GM19455 (cell line): Measurements from ENCODE around the gene VWA2.
"Not testable (repeated sequence)": the region's sequence is repeated elsewhere in the genome, so short reads cannot be mapped to it uniquely, and the experiment has no call there.

Source experiments
- ATAC-seq: cut with Tn5 transposase; IDR thresholded peaks from one replicate; pipeline ENCODE4 v1.9.1; 2021; ENCODE audit not compliant: unreplicated experiment

The VWA2 gene

DNA sequence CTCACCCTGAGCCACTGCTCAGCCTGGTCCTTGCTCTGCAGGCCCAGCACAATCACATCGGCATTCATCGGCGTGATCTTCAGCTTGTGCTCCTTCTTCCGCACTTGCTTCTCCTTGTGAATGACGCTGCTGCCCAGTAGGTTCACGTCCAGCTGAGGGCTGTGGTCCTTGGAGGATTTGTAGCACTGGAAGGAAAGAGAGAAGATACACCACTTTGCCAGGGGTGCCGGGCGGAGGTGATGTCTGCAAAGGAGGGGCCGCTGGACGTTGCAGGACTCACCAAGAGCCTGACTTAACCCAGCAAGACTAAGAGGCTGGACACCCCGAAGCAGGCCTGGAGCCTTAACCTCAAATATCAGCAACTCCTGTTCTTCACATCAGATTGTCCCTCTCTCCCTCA, 74.8 kb downstream of the VWA2 start:
- no peak for ATAC-seq

DNA sequence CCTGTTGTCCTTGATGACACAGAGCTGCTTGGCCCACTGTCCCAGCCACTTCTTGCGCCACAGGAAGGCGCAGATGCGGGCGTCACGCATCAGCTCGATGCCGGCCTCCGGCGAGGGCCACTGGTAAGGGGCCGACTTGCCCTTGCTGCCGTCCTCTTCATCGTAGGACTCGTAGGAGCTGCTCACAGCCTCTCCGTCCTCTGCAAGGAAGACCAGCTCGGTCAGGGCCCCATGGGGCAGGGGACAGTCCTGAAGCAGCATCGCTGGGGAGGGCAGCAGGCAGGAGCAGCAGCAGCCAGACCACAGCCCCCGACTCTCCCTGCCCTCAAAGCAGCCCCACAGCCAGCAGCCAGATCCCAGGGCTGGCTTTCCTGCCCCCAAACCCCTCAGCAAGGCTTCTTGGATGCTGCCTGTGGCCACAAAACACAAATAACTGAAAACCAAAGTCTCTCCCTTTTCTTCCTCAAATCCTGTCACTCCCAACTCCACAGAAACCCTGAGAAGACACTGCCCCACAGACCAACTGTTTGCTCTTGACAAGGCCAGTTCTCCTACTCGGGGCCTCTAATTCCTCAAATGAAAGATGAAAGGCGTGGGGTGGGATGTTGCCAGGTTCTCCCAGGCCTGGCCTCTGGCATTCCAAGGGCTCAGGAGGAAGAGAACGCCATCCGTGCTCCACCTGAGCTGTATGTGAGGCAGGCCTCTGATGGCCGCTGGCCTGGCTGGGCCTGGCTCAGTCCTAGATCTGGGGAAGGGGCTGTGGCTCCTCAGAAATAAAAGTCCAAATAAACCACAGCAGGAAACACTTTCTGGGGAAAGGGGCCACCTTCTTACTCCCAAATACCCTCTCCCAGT, 76.7 kb downstream of the VWA2 start:
- ATAC-seq, result no peak

DNA sequence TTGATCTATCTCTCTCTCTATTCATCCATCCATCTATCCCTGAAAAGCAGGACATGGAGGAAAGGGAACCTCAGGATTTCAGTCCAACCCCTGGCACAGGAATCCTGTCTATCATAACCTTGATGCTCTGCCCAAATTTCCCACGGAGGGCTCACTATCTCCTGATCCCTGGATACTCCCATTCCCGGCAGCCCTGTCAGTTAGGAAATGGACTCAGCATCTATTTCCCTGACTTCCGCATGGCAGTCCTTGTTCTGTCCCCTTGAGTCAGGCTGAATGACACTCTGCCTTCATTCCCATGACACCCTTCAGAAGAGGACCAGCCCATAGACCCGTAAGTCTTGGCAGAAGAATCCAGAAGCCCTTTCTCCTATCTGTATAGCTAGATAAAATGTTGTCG, 77.7 kb downstream of the VWA2 start:
- ATAC-seq, result no peak

DNA sequence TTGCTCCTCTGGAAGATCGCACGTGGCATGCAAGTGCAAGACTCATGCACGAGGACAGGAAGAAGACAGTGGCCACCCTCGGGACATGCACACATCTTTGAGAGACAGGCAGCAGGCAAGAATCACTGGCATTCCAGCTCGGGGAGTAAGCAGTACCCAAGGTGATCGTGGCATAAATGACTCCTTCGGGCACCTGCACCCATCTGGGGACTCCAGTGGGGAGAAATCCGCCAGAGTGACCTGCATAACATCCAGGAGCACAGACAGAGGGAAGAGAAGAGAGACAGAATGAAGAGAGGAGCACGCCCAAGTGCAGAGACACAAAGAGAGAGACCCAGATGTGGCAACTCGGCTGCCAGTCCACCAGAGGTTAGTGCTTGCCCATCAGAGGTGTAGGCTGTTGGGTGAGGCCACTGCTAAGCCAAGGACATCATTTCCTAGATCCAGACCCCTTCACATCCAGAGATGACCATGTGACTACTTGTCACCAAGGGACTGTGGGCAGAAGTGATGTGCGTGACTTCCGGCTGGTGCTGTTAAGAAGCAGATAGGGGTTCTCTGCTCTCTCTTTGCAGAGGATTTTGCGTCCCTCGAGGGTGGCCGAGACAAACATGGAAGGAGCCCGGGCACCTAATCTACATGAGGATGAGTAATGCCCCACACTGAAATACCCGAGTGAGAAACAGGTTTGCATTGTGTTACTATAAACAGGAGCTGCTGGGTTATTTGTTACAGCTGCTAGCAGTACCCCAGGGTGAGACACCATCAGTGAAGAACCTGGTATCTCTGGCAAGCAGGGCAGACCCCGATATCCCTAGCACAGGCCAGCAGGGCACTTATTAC, 80.6 kb downstream of the VWA2 start:
- no peak for ATAC-seq

DNA sequence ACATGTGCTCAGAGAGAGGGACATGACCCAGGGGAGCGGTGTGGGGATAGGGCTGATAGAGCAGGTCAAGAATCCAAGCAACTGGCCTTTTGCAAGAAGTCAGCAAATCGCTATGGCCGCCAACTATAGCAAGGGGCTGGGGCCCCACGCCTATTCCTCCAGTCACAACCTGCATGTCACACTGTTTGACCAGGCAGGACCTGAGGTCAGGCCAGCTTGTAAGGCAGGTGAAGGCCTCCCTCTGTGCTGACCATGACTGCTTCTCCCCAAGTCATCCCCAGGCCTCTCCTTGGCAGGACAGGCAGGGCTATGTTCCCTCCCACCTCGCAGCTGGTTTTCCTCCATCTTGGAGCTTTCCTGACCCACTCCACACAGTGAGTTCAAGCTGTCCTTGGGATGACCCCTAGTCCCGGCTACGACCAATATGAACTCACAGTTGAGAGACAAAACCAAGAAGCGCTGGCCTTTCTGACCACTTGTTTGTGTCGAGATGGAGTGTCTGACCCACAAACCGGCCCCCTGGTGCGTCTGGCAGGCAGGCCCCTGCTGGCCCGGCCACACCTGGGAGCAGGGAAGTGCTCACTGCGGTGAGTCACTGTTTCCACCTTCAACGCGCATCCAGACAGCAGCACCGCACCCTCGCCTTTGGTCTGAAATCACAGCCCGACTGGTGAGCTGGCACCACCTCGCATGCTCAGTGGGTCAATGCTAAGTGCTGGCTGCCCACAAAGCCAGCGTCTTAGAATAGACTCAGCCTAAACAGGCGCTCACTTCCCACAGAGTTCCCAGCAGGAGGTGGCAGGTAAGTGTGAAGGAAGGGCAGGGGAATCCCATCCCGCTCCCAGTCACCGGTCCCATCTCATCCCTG, 81.4 kb downstream of the VWA2 start:
- no peak for ATAC-seq

DNA sequence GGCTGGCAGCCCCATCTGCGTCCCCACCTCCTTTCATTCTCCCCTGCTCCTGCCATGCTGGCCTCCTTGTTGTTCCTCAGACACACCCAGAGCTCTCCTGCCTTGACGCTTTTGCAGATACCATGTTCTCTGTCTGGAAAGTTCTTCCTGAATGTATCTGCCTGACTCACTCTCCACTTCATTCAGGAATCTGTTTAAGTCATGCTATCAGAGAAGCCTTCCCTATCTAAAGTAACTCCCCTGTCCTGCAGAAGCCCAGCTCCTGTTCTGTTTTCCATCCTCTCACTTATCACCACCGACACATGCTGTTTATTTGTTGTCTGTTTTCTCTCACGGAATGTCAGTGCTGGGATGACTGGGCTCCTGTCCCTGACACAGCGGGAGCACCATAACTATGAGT, 83.3 kb downstream of the VWA2 start:
- no peak for ATAC-seq

DNA sequence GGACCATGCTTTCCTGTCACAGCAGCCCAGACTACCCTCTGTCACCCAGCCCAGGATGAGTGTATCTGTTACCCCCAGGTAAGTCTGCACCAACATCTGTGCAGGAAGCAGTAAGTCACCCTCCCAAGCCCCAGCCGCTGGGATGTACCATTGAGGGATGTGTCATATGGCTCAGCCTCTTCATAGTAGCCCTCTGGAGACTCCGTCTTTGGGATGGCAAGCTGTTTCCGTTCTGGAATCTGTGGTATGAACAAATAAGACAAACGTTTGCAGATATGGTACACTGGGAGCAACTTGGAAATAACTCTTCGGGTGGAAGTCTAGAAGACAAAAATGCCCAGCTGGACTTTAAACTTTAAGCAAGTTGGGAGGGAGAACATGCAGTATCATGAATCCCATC, 84.0 kb downstream of the VWA2 start:
- no peak for ATAC-seq

DNA sequence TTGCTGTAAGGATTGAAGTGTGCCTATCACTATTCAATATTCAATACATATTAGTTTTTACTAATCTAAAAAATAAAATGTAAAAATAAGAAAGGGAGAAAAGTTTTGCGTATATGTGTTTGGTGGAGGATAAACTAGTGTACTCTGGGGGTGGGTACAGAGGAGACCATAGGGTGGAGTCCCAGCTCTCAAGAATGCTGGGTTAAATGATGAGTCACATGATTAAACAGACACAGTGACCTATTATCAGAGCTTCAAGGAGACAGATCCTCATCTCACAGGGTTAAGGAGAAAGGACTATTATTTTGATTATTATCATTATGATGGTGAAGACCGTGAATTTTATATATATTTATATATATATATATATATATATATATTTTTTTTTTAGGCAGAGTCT, 87.7 kb downstream of the VWA2 start:
- ATAC-seq, result no peak

DNA sequence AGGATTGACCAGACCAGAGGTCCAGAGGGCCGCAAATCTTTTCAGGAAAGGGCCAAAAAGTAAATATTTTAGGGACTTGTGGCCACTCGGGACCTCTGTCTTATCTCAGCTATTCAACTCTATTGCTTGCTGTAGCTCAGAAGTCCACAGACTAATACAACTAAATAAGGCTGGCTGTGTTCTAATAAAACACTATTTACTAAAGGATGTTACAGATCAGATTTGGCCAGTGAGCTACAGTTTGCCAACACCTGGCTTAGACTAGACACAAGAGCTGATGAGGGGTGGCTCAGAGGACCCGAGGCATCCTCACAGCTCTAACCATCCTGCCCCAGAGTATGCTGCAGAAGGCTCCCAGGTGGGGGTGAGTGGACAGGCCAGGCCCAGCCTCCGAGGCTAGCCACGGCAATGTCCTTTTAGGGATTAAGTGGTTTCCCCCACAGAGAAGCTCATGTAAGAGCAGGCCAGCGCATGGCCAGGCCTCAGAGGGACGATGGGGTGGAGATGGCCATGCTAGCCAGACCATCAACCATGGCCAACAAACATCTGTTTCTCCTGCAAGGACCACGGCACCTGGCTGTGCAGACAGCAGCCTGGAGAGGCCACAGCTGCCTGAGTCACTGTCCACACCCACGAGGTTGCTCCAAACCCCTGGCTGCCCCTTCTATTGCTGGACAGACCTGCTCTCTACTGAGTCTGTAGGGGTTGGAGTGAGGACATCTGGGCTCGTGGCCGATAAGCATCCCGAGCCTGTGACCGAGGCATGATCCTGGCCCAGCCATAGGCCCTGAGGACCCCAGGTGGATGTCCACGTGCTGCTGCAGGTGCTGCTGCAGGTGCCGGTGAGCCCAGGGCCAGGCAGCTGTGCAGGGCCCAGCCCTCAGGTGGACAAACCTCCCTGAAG, 88.7 kb downstream of the VWA2 start:
- ATAC-seq, result no peak

DNA sequence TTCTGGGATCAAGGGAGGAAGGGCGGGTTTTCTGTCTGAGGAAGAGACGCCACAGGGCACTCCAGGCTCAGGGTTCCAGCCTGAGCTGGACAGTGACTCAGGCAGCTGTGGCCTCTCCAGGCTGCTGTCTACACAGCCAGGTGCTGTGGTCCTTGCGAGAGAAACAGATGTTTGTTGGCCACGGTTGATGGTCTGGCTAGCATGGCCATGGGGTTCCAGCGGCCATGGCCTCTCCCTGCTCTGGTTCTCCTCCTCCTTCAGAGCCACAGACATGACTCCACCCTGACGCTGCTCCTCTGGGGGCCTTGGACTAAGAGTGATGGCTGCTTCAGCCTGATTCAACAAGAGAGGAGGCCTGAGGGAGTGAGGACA, 89.4 kb downstream of the VWA2 start:
- no peak for ATAC-seq

DNA sequence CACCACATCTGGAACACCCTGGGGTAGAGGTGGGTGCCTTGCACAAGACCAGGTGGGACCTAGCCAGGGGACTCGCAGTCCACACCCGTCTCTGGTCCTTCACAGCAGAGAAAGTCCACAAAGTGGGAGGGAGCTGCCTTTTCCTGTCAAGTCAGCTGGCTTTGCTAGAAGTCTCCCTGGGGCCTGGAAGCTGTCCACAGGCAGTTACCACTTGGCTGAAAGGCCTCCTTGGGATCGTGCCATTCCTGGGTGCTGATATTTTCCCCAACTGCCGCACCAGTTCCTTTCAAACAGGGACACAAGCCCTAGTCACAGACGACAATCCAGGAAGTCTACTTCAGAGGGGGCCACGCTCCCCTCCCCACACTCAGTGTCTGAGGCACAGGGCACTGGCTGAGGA, 89.8 kb downstream of the VWA2 start:
- ATAC-seq, result no peak

DNA sequence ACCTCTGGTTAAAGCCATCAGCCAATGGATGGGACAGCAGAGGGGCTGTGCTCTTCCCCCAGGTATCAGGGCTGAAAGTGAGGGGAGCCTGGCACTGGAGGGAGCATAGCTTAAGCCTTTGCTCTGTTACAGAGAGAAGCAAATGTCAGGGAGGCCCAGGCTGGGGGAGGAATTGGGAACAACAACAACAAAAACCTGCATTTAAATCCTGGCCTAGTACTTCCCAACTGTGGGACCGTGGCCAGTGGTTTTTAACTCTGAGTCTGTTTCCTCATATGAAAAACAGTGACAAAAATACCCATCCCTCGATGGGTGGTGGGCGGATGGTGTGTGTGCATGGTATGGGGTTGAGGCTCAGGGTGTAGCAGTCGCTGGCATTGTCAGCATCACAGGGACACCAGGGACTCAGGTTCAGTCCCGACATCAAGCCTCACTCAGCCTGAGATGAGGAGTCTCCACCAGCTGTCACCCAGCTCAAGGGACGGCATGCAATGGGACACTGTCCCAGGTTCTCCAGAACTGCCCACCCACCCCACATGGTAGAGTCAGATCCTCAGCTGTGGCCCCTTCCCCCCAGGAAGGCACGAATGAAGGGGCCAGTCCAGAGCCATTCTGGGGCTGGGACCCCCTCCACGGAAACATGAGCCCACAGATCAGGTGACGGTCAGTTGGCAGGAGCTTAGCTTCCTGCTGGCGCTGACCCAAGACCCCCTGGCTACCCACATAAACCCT, 90.7 kb downstream of the VWA2 start:
- no peak for ATAC-seq

DNA sequence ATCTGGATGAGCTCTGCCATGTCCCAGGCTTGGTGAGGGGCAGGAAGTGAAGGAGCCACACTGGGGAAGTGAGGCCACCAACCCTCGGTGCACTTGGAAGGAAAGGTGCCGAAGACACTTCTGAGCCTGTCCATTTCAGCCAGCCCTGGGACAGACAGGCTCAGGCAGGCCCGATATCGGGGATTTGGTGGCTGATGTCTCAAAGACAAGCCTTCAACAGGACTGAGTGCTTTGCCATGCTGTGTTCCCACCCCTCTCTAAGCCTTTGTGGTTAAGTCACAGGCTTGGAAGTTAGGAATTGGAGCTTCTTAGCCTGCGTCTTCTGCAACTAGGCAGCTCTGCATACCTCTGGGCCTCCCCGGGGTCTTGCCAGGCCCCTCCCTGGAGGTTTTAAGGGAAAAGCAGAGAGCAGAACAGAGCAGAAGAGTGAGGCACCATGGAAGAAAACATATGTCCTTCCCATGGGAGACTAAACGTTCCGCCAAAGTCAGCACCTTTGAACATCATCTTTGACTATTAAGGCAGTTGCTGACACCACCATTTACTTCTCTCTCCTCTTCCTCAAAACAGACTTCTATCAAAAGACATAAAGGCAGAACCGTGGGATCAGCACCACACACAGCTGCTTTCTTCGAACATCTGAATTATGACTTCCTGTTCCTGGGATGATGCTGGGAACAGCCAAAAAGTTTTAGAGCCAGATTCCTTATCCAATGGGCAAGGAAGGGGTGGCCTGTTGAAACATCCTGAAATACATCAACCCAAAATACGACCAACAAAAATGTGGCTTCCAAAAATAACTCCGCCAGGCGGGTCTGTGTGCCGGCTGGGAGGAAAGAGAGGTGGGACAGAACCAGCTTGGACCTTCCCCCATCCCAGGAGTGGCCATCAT, 93.5 kb downstream of the VWA2 start:
- no peak for ATAC-seq

DNA sequence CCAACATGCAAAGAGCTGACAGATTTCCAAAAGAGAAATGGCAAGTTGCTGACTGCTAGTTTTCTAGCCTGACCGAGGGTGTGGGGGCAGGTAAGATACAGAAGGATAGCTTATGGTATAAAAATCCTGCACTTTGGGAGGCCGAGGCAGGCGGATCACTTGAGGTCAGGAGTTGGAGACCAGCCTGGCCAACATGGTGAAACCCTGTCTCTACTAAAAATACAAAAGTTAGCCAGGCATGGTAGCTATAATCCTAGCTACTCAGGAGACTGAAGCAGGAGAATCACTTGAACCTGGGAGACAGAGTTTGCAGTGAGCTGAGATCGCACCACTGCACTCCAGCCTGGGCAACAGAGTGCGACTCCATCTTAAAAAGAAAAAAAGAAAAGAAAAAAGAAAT, 94.4 kb downstream of the VWA2 start:
- ATAC-seq, result not testable (repeated sequence)

DNA sequence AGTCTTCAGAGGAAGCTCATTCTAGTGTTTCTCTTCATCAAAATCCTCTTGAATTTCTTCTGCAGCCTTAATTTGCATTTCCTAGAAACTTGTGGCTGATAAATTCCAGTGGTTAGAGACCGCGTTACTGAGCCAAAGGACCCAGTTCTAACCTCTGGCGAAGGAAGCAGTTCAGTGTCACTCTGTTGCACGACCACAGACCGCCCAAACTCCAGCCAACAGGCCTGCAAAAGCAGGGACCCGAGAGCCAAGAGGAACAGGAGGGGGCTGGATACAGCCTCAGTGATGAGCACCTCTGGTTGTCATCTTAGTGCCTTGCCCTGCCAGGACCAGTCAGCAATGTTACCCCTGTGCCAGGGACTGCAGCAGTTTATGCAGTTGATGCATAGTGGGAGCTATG, 95.2 kb downstream of the VWA2 start:
- no peak for ATAC-seq

DNA sequence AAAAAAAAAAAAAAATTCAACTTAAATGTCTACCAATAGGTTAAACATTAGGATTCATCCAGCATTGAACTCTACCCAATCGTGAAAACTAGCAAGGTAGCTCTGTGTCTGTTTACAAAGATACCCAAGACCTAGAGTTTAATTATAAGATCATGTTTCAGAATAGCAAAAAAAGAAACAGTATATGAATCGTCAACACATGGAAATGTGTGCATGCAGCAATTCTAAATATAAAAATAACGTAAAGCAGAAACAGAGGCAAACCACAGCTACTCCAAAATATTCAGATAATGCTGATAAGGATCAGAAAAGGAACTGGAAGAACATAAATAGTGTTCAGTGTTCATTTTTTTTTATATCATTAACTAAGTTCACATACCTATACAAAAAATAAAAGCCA, 96.6 kb downstream of the VWA2 start:
- ATAC-seq, result no peak

DNA sequence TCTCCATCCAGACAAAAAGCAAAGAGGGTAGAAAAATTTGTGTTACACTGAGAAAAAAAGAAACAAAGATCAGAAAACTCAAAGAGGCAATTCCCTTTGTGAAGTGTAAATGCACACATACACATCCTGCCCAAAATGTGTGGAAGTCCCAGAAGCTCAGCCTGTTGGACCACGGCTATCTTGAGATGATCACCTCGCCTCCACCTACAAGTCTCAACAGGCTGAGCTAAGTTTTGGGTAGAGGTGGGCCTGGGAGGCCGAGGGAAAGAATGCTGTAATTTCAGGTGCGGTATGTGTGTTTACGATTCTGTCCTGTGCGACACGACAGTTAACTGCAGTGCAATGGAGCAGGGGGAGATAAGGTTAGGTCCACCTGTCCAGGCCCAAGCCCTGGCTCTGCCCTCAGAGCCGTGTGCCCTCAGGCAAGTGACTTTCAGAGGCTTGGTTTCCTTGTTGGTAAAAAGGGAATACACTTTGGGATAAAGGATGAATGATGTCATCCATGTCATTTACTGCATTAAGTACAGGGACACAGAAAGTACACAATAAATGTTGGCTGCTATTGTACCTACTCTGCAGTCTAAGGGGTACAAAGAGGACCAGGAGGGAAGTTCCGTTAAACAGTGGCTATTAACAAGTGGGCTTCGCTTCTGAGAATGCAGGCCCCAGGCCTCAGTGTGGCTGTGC, 97.9 kb downstream of the VWA2 start:
- no peak for ATAC-seq
